ENCODE data around the gene ATP6V1C2.

Gene ATP6V1C2

GRCh38 chr2:10721396-10722251 lies at the start of gene ATP6V1C2:
TSS of gene ATP6V1C2 (plus strand) at chr2:10721630. CDS start at chr2:10722850, 1,220 bp downstream.
- DNase-seq (ENCODE audit: low read depth in 2 of 2) = no peak

GRCh38 chr2:10675131-10675530 lies 46.3 kb upstream of the ATP6V1C2 start:
- DNase-seq (ENCODE audit: low read depth in 2 of 2) = no peak

GRCh38 chr2:10678225-10678624 lies 43.2 kb upstream of the ATP6V1C2 start:
- DNase-seq (ENCODE audit: low read depth in 2 of 2) = no peak

GRCh38 chr2:10680214-10680613 lies 41.2 kb upstream of the ATP6V1C2 start:
- DNase-seq (ENCODE audit: low read depth in 2 of 2) = no peak

- DNase-seq (ENCODE audit: low read depth in 2 of 2) = no peak
Observed at GRCh38 chr2:10680957-10681356, 40.5 kb upstream of the ATP6V1C2 start.

- no peak for DNase-seq (ENCODE audit: low read depth in 2 of 2)
Observed at GRCh38 chr2:10686176-10686730, 35.2 kb upstream of the ATP6V1C2 start.

- DNase-seq (ENCODE audit: low read depth in 2 of 2) = no peak
Observed at GRCh38 chr2:10688921-10689807, 32.3 kb upstream of the ATP6V1C2 start.

- no peak for DNase-seq (ENCODE audit: low read depth in 2 of 2)
Observed at GRCh38 chr2:10691521-10691920, 29.9 kb upstream of the ATP6V1C2 start.

- DNase-seq (ENCODE audit: low read depth in 2 of 2) = no peak
Observed at GRCh38 chr2:10700078-10700803, 21.2 kb upstream of the ATP6V1C2 start.

GRCh38 chr2:10704034-10704594 lies 17.3 kb upstream of the ATP6V1C2 start:
- DNase-seq (ENCODE audit: low read depth in 2 of 2) = no peak

GRCh38 chr2:10706033-10706432 lies 15.4 kb upstream of the ATP6V1C2 start:
- DNase-seq (ENCODE audit: low read depth in 2 of 2) = no peak

GRCh38 chr2:10707831-10708230 lies 13.6 kb upstream of the ATP6V1C2 start:
- no peak for DNase-seq (ENCODE audit: low read depth in 2 of 2)

- no peak for DNase-seq (ENCODE audit: low read depth in 2 of 2)
Observed at GRCh38 chr2:10709290-10709939, 12.0 kb upstream of the ATP6V1C2 start.

- DNase-seq (ENCODE audit: low read depth in 2 of 2) = no peak
Observed at GRCh38 chr2:10712185-10712809, 9.1 kb upstream of the ATP6V1C2 start.

GRCh38 chr2:10716581-10716980 lies 4.8 kb upstream of the ATP6V1C2 start:
- DNase-seq (ENCODE audit: low read depth in 2 of 2) = no peak

GRCh38 chr2:10717628-10718027 lies 3.8 kb upstream of the ATP6V1C2 start:
- no peak for DNase-seq (ENCODE audit: low read depth in 2 of 2)

GRCh38 chr2:10720306-10720705 lies 1.1 kb upstream of the ATP6V1C2 start:
- DNase-seq (ENCODE audit: low read depth in 2 of 2) = no peak

- DNase-seq (ENCODE audit: low read depth in 2 of 2) = no peak
Observed at GRCh38 chr2:10720947-10721395, 459 bp upstream of the ATP6V1C2 start.

GRCh38 chr2:10722252-10722825 lies 909 bp downstream of the ATP6V1C2 start:
- DNase-seq (ENCODE audit: low read depth in 2 of 2) = no peak
